ENCODE measurements around the gene SMC3. TPM values are rescaled to one million over a fixed set of nuclear protein-coding genes. Genes with fewer than 3 reads are reported as not detected.
"Not testable (repeated sequence)": the region's sequence is repeated elsewhere in the genome, so short reads cannot be mapped to it uniquely, and the experiment has no call there.

Gene SMC3
- total and polyA plus RNA-seq, 4 donors: 7.2 to 26.4 (median 18.1) TPM

DNA sequence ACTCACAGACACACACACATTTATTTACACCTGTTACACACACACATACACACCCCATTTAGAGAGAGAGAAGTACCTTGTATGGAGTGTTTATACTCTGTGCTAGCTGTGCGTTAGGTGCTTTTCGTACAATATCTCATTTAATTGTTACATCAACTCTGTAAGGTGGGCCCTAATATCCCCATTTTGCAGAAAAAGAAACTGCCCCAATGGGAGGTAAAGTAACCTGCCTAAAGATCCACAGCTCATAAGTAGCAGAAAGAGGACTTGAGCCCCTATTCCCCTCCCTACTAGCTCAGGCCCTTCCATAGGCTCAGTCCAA is 52.9 kb downstream of the SMC3 start:
- Histone ChIP-seq H3K9ac (ENCODE audit: low read depth in 1 of 2, low read length in 2 of 2) (no peak overlapping the region), H3K36me3 (ENCODE audit: control insufficient read depth in 4 of 4, insufficient read depth in 3 of 4, low read depth in 1 of 4, low read length in 3 of 4) (no peaks in the 10 kb centered on the region), H3K4me3 (ENCODE audit: low read depth in 1 of 3, low read length in 3 of 3) (no peak overlapping the region), H3K27me3 (ENCODE audit: control insufficient read depth in 4 of 4, insufficient read depth in 4 of 4, low read length in 3 of 4) (no peaks in the 10 kb centered on the region), H3K9me3 (ENCODE audit: control insufficient read depth in 4 of 4, low read length in 3 of 4) (no peaks in the 10 kb centered on the region), H3K4me1 (ENCODE audit: control insufficient read depth in 4 of 4, insufficient read depth in 4 of 4, low read length in 3 of 4) (no peaks in the 10 kb centered on the region), H3K27ac (ENCODE audit: low read depth in 1 of 2, low read length in 2 of 2) (no peak overlapping the region)
- TF ChIP-seq EGR1 (IDR thresholded peaks at IDR 0.05; ENCODE audit: low read depth in 2 of 2) (no peak), JUND (IDR thresholded peaks at IDR 0.05) (no peak), HNF4G (IDR thresholded peaks at IDR 0.05) (no peak), YY1 (IDR thresholded peaks at IDR 0.05) (no peak), HNF4A (conservative IDR thresholded peaks at IDR 0.05) (no peak), SP1 (IDR thresholded peaks at IDR 0.05) (no peak), FOXA2 (IDR thresholded peaks at IDR 0.05) (no peak)
- 94% methylated on average over 2 of the region's 2 CpGs for WGBS
- no peak for DNase-seq (ENCODE audit: low spot score)

DNA sequence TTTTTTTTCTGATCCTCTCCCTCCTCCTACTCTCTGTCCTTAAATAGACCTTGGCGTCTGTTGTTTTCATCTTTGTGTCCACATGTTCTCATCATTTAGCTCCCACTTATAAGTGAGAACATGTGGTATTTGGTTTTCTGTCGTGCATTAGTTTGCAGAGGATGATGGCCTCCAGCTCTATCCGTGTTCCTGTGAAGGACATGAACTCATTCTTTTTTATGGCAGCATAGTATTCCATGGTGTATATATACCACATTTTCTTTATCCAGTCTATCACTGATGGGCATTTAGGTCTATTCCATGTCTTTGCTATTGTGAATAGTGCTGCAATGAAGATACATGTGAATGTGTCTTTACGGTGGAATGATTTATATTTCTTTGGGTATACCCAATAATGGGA is 55.8 kb downstream of the SMC3 start:
- not testable (repeated sequence) for DNase-seq (ENCODE audit: low spot score); H3K9ac ChIP-seq (ENCODE audit: low read depth in 1 of 2, low read length in 2 of 2)
- WGBS: 94% methylated on average over 4 of the region's 4 CpGs

DNA sequence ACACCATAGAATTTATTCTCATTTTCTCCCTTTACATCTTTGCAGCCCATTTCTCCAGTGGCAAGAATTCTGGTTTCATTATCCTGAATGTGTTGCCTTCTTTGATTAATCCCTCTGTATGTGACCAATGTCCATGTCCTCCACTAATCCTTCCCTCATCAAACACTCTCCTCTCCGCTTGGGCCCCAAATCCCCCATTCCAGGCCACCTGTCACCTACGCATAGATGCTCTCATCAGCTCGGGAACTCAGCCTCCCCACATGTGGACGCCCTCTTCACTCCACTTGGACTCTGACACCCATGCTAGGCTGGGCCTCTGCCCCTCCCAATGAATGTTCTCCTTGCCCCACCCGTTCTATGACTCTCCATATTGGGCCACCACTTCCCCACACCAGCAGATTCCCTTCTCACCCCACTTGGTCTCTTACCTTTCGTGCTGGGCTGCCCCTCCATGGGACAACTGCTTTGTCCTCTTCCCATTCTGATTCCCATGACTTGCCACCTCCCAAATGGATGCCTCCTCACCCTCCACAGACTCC is 57.9 kb downstream of the SMC3 start:
- H3K9me3 ChIP-seq (ENCODE audit: control insufficient read depth in 4 of 4, low read length in 3 of 4): no peaks in the 10 kb centered on the region
- H3K4me1 ChIP-seq (ENCODE audit: control insufficient read depth in 4 of 4, insufficient read depth in 4 of 4, low read length in 3 of 4): no peaks in the 10 kb centered on the region
- WGBS: 89% methylated on average over 6 of the region's 6 CpGs
- no peaks in the 10 kb centered on the region for H3K36me3 ChIP-seq (ENCODE audit: control insufficient read depth in 4 of 4, insufficient read depth in 3 of 4, low read depth in 1 of 4, low read length in 3 of 4)
- H3K9ac ChIP-seq (ENCODE audit: low read depth in 1 of 2, low read length in 2 of 2): no peak overlapping the region
- H3K4me3 ChIP-seq (ENCODE audit: low read depth in 1 of 3, low read length in 3 of 3): no peak overlapping the region
- no peak for DNase-seq (ENCODE audit: low spot score)
- TF ChIP-seq, protein P1, sequence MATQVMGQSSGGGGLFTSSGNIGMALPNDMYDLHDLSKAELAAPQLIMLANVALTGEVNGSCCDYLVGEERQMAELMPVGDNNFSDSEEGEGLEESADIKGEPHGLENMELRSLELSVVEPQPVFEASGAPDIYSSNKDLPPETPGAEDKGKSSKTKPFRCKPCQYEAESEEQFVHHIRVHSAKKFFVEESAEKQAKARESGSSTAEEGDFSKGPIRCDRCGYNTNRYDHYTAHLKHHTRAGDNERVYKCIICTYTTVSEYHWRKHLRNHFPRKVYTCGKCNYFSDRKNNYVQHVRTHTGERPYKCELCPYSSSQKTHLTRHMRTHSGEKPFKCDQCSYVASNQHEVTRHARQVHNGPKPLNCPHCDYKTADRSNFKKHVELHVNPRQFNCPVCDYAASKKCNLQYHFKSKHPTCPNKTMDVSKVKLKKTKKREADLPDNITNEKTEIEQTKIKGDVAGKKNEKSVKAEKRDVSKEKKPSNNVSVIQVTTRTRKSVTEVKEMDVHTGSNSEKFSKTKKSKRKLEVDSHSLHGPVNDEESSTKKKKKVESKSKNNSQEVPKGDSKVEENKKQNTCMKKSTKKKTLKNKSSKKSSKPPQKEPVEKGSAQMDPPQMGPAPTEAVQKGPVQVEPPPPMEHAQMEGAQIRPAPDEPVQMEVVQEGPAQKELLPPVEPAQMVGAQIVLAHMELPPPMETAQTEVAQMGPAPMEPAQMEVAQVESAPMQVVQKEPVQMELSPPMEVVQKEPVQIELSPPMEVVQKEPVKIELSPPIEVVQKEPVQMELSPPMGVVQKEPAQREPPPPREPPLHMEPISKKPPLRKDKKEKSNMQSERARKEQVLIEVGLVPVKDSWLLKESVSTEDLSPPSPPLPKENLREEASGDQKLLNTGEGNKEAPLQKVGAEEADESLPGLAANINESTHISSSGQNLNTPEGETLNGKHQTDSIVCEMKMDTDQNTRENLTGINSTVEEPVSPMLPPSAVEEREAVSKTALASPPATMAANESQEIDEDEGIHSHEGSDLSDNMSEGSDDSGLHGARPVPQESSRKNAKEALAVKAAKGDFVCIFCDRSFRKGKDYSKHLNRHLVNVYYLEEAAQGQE (IDR thresholded peaks at IDR 0.05): no peak
- TF ChIP-seq RXRA (IDR thresholded peaks at IDR 0.05): no peak
- no peak for TF ChIP-seq GABPA (IDR thresholded peaks at IDR 0.05 in 1 of 2, conservative IDR thresholded peaks at IDR 0.05 in 1 of 2)
- TF ChIP-seq, protein P2, sequence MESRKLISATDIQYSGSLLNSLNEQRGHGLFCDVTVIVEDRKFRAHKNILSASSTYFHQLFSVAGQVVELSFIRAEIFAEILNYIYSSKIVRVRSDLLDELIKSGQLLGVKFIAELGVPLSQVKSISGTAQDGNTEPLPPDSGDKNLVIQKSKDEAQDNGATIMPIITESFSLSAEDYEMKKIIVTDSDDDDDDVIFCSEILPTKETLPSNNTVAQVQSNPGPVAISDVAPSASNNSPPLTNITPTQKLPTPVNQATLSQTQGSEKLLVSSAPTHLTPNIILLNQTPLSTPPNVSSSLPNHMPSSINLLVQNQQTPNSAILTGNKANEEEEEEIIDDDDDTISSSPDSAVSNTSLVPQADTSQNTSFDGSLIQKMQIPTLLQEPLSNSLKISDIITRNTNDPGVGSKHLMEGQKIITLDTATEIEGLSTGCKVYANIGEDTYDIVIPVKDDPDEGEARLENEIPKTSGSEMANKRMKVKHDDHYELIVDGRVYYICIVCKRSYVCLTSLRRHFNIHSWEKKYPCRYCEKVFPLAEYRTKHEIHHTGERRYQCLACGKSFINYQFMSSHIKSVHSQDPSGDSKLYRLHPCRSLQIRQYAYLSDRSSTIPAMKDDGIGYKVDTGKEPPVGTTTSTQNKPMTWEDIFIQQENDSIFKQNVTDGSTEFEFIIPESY (IDR thresholded peaks at IDR 0.05): no peak
- TF ChIP-seq FOXA1 (IDR thresholded peaks at IDR 0.05): no peak
- TF ChIP-seq, protein P3, sequence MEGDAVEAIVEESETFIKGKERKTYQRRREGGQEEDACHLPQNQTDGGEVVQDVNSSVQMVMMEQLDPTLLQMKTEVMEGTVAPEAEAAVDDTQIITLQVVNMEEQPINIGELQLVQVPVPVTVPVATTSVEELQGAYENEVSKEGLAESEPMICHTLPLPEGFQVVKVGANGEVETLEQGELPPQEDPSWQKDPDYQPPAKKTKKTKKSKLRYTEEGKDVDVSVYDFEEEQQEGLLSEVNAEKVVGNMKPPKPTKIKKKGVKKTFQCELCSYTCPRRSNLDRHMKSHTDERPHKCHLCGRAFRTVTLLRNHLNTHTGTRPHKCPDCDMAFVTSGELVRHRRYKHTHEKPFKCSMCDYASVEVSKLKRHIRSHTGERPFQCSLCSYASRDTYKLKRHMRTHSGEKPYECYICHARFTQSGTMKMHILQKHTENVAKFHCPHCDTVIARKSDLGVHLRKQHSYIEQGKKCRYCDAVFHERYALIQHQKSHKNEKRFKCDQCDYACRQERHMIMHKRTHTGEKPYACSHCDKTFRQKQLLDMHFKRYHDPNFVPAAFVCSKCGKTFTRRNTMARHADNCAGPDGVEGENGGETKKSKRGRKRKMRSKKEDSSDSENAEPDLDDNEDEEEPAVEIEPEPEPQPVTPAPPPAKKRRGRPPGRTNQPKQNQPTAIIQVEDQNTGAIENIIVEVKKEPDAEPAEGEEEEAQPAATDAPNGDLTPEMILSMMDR (IDR thresholded peaks at IDR 0.05; ENCODE audit: low read depth, low read length, missing input control): no peak
- TF ChIP-seq HNF4A (conservative IDR thresholded peaks at IDR 0.05): no peak
- TF ChIP-seq, protein P4, sequence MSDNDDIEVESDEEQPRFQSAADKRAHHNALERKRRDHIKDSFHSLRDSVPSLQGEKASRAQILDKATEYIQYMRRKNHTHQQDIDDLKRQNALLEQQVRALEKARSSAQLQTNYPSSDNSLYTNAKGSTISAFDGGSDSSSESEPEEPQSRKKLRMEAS (IDR thresholded peaks at IDR 0.05): no peak
- TF ChIP-seq FOXA2 (IDR thresholded peaks at IDR 0.05): no peak
- no peak for TF ChIP-seq SP1 (IDR thresholded peaks at IDR 0.05)
- TF ChIP-seq RAD21 (IDR thresholded peaks at IDR 0.05): no peak
- no peak for TF ChIP-seq JUND (IDR thresholded peaks at IDR 0.05)
- no peak for TF ChIP-seq EGR1 (IDR thresholded peaks at IDR 0.05; ENCODE audit: low read depth in 2 of 2)
- TF ChIP-seq NR2F2 (IDR thresholded peaks at IDR 0.05): no peak
- no peak overlapping the region for H3K27ac ChIP-seq (ENCODE audit: low read depth in 1 of 2, low read length in 2 of 2)
- no peaks in the 10 kb centered on the region for H3K27me3 ChIP-seq (ENCODE audit: control insufficient read depth in 4 of 4, insufficient read depth in 4 of 4, low read length in 3 of 4)

More for the DNA sequence above, 55.8 kb downstream of the SMC3 start:
- H3K36me3 ChIP-seq (ENCODE audit: control insufficient read depth in 4 of 4, insufficient read depth in 3 of 4, low read depth in 1 of 4, low read length in 3 of 4); H3K4me3 ChIP-seq (ENCODE audit: low read depth in 1 of 3, low read length in 3 of 3); H3K27me3 ChIP-seq (ENCODE audit: control insufficient read depth in 4 of 4, insufficient read depth in 4 of 4, low read length in 3 of 4); H3K9me3 ChIP-seq (ENCODE audit: control insufficient read depth in 4 of 4, low read length in 3 of 4); H3K4me1 ChIP-seq (ENCODE audit: control insufficient read depth in 4 of 4, insufficient read depth in 4 of 4, low read length in 3 of 4); H3K27ac ChIP-seq (ENCODE audit: low read depth in 1 of 2, low read length in 2 of 2): not testable (repeated sequence)
